Right ventricle myocardium superior (tissue), 1 donor: Measurements from ENCODE around the gene LDHA. TPM values are rescaled to one million over a fixed set of nuclear protein-coding genes. Genes with fewer than 3 reads are reported as not detected.
"Not testable (repeated sequence)": the region's sequence is repeated elsewhere in the genome, so short reads cannot be mapped to it uniquely, and the experiment has no call there.

Experiments used
- ATAC-seq: fragments of 200-7000 bp; cut with Tn5 transposase; one replicate; pipeline ENCODE4 v1.9.1; 2020; ENCODE audit warnings: mild to moderate bottlenecking; ENCODE audit not compliant: poor library complexity
- DNase-seq: peaks from one replicate; pipeline ENCODE4 v3.0.0-alpha.2; 2020
- intact Hi-C: fragments of 100-400 bp; cut with DNase I; formaldehyde crosslinking; loops from one replicate; pipeline ENCODE4 v1.11.2; 2022
- total RNA-seq: library from RNA; stranded (reverse); fragmentation: NEBNext Ultra II Directional; extraction: Animal tissue kit (Norgen Biotek cat#: 25700); gene quantifications from one replicate; pipeline ENCODE4 v1.2.1, GENCODE V29; 2021
- donor health status: DM: no; HTN: yes; CAD: no; lungs with severe emphysema.

The LDHA gene
- total RNA-seq, 1 donor from 2014 or later: 302 TPM

DNA sequence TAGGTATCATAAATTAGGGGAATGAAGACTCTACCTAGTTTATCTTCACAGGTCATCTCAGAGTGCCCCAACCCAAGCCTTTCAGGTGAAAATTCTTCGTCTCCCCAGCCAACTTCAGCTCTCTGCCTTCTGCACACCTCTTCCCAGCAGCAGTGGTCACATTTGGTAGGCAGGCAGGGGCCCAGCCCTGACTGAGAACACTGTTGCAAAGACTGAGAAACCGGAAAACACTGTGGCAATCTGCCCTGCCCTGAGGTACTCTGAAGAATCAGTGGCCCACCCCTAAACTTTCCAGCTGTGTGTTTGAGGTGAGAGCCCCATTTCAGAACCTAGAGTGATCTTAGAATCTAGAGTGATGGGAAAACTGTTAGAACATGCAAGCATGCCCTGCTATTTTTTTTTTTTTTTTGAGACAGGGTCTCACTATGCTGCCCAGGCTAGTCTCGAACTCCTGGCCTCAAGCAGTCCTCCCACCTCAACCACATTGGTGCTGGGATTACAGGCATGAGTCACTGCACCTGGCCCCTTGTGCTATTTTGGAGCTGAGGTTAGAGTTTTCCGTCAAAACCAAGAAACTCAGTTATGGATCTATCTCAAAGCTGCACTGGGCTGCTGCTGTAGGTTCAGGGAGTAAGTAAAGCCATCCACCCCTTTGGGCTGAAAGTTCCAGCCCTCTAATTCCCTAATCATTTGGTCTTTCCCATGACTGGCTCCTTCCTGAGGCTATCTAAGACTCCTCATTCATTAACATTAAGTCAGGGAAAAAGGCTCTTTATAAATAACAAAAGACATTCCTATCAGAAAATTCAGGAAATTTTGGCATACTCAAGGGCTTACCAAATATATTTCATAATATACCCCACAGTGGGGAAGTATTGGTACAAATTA lies 1.7 kb upstream of the LDHA start:
- intact Hi-C loops: no loop called here
- no peak for ATAC-seq

GRCh38 chr11:18393581-18394274 lies 635 bp upstream of the LDHA start:
- no peak for DNase-seq
- intact Hi-C loops: no loop called here
- no peak for ATAC-seq

More for the DNA sequence above, 1.7 kb upstream of the LDHA start:
- DNase-seq: no peak

DNA sequence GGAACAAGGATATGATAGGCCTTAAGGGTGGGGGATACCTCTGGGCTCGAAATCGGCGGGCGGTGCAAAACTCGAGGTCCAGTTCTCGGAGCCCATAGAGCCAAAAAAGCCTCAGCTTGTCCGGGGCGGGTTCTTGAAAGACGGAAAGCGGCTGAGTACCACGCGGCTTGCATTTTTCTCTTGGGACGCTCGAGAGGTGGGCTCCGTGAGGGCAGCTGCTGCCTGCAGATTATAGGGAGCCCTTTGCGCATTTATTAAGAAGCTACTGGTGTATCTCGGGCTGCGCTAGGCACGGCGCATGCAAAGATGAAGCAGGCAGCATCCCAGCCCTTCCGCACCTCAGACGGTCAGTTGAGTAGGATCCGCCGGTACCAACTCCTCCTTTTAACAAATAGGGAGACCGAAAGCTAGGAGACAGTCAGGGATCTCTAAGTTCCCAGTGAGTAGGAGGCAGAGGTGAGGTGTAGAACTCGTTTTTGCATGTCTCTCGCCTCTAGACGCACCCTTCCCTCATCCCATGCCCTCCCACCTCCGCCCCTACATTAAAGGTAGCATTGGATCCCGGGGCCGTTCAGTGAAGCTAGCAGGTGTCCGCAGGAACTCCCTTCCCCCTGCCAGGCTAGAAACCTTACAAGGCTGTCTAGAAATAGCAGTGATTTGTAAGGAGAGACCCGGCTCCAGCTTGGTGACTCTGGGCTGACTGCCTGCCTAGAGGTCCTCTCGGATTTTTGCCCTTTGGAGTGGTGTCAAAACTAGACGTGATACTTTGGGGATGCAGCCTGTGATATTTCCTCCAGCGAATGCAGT lies 768 bp downstream of the LDHA start:
- peak; percentile 2 for ATAC-seq

GRCh38 chr11:18395735-18396504 lies 1.6 kb downstream of the LDHA start:
- ATAC-seq (peak; percentile 92), DNase-seq (peak; percentile 99)
- intact Hi-C loops: loop anchor here (5.0 kb wide), 1 partner anchor 74 kb away; the partner anchor contains the start of genes GTF2H1 and HPS5

More for the DNA sequence above, 768 bp downstream of the LDHA start:
- peak; percentile 58 for DNase-seq
- intact Hi-C loops: loop anchor here (5.0 kb wide), 1 partner anchor 73 kb away; the partner anchor contains the start of genes GTF2H1 and HPS5

- intact Hi-C loops: loop anchor here (5.0 kb wide), 1 partner anchor 76 kb away; the partner anchor contains the start of genes GTF2H1 and HPS5
Observed at GRCh38 chr11:18397921-18398320, 3.6 kb downstream of the LDHA start.

DNA sequence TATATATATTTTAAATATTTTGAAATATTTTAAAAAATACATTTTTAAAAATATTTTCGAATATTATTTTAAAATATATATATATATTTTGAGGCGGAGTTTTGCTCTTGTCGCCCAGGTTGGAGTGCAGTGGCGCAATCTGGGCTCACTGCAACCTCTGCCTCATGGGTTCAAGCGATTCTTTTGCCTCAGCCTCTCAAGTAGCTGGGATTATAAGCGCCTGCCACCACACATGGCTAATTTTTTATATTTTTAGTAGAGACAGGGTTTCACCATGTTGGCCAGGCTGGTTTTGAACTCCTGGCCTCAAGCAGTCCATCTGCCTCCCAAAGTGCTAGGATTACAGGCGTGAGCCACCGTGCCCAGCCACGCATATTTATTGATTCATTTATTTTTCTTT lies 6.7 kb downstream of the LDHA start:
- intact Hi-C loops, DNase-seq, ATAC-seq: not testable (repeated sequence)

More at GRCh38 chr11:18397921-18398320, 3.6 kb downstream of the LDHA start:
- no peak for DNase-seq
- ATAC-seq: no peak

GRCh38 chr11:18404062-18404461 lies 9.7 kb downstream of the LDHA start:
- ATAC-seq (no peak), DNase-seq (no peak)
- intact Hi-C loops: no loop called here

DNA sequence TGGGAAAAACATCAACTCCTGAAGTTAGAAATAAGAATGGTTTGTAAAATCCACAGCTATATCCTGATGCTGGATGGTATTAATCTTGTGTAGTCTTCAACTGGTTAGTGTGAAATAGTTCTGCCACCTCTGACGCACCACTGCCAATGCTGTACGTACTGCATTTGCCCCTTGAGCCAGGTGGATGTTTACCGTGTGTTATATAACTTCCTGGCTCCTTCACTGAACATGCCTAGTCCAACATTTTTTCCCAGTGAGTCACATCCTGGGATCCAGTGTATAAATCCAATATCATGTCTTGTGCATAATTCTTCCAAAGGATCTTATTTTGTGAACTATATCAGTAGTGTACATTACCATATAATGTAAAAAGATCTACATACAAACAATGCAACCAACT lies 13.0 kb downstream of the LDHA start:
- ATAC-seq, intact Hi-C loops, DNase-seq: not testable (repeated sequence)

GRCh38 chr11:18408558-18409291 lies 14.4 kb downstream of the LDHA start:
- intact Hi-C loops: no loop called here
- no peak for DNase-seq
- ATAC-seq: no peak

DNA sequence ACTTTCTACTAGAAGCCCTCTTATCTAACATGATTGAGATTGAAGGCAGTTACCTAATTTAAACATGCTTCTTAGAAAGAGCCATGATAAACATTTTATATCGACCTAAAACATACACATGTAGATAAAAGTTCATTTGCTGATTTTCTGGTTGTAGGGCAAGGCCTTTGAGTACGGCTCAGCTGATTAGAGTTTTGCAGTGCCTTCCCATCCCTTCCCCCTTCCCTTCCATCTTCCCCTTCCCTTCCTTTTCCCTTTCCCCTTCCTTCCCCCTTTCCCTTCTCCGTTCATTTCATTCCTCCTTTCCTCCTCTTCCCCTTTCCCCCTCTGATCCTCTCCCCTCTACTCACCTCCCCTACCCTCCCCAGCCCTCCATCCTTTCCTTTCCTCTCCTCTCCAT lies 22.1 kb downstream of the LDHA start:
- ATAC-seq: no peak
- intact Hi-C loops: no loop called here
- DNase-seq: no peak

DNA sequence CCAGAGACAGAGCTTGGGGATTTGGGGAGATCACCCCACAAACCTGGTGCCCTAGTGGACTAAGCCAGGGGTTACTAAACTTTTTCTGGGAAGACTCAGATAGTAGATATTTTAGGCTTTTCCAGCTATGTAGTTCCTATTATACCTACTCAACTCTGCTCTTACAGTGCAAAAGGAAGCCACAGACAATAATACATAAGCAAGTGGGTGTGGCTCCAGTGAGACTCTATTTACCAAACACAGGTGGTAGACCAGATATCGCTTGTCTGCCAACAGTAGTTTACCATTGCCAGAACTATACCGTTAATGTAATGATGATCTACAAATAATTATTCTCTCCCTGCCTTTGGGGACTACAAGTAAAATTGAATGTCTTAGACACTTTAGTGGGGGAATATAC lies 24.7 kb downstream of the LDHA start:
- ATAC-seq (no peak), DNase-seq (no peak)
- intact Hi-C loops: no loop called here

GRCh38 chr11:18420067-18420466 lies 25.7 kb downstream of the LDHA start:
- DNase-seq: no peak
- intact Hi-C loops: no loop called here
- no peak for ATAC-seq

GRCh38 chr11:18427240-18427639 lies 32.9 kb downstream of the LDHA start:
- ATAC-seq (no peak), DNase-seq (no peak)
- intact Hi-C loops: no loop called here

DNA sequence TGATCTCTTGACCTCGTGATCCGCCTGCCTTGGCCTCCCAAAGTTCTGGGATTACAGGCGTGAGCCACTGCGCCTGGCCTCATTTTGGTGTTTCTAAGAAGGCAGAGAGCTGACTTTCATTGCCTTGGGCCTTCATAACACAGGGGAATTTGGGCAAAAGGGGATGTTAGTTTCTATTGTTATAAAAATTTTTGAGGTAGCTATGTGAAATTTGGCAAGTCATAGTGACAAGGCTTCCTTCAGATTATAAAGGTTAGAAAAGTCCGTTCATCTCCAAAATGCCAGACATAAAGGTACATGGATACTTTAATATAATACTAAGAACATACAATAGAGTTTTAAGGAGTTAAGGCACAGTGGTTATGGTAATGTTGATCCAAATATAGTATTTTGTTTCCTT lies 35.0 kb downstream of the LDHA start:
- intact Hi-C loops: no loop called here
- no peak for DNase-seq
- no peak for ATAC-seq

- DNase-seq (no peak), ATAC-seq (no peak)
- intact Hi-C loops: no loop called here
Observed at GRCh38 chr11:18438691-18439090, 44.3 kb downstream of the LDHA start.

GRCh38 chr11:18449251-18449650 lies 54.9 kb downstream of the LDHA start:
- DNase-seq (no peak), ATAC-seq (no peak)
- intact Hi-C loops: no loop called here

- intact Hi-C loops: no loop called here
- DNase-seq: no peak
- no peak for ATAC-seq
Observed at GRCh38 chr11:18452927-18453326, 58.6 kb downstream of the LDHA start.
